Measurements from ENCODE around the gene ZNF433. TPM values are rescaled to one million over a fixed set of nuclear protein-coding genes. Genes with fewer than 3 reads are reported as not detected.

Gene ZNF433
- total RNA-seq, 1 experiment from 2014 or later: 3.1 TPM

GRCh38 chr19:11964858-11965645 is 70.4 kb downstream of the ZNF433 start, which contains the start of gene ZNF763:
TSS of gene ZNF763 (plus strand) at chr19:11965040. CDS start at chr19:11965209, 169 bp downstream.
- H2AFZ ChIP-seq: no peak within 1 kb of the TSS
- H3F3A ChIP-seq (ENCODE audit: insufficient read depth, low read depth): no peaks in the 10 kb centered on the region
- no peak within 1 kb of the TSS for H3K4me2 ChIP-seq
- H3K4me3 ChIP-seq: no peak within 1 kb of the TSS
- no peak within 1 kb of the TSS for H3K27ac ChIP-seq
- H3K79me2 ChIP-seq (ENCODE audit: low read depth): no peaks in the 10 kb centered on the region
- peaks cover 7% of the 10 kb centered on the region; the same call in 1 of the 2 replicates for H3K27me3 ChIP-seq (ENCODE audit: insufficient read depth, low read depth)
- H3K36me3 ChIP-seq (ENCODE audit: low read depth): no peaks in the 10 kb centered on the region
- no peaks in the 10 kb centered on the region for H3K4me1 ChIP-seq (replicated peaks; ENCODE audit: insufficient read depth)
- no peaks in the 10 kb centered on the region for H3K9me3 ChIP-seq (ENCODE audit: insufficient read depth, low read depth)
- POLR2A ChIA-PET (ENCODE audit: unreplicated experiment): no interaction called here
- no peaks in the 10 kb centered on the region for H3K9me2 ChIP-seq (ENCODE audit: insufficient read depth)
- TF ChIP-seq CTCF (conservative IDR thresholded peaks at IDR 0.05): no peak
- TF ChIP-seq EZH2 (IDR thresholded peaks at IDR 0.05; ENCODE audit: low read depth): no peak
- BruUV-seq (replicated peaks): TSS peak; percentile 73
- CTCF ChIA-PET: no interaction called here
- DNase-seq: peak in 1 of 2 experiments; percentile 79
- H4K20me1 ChIP-seq (ENCODE audit: insufficient read depth): no peaks in the 10 kb centered on the region
- intact Hi-C loops (cut with micrococcal nuclease; ENCODE audit: unreplicated experiment): loop anchor here (2.0 kb wide), 2 partner anchors 24 to 704 kb away; a partner anchor contains a TSS

Other genes with a start within 250 kb of the ZNF433 start
- gene ZNF491, start 237.2 kb downstream of the ZNF433 start, total RNA-seq (2021): not detected in 2 replicates
- gene ZNF440, start 221.4 kb downstream of the ZNF433 start, total RNA-seq (2021): 12.5 and 13.1 TPM in 2 replicates
- 0.83 and 1.2 TPM in 2 replicates for gene ZNF439, start 187.0 kb downstream of the ZNF433 start, total RNA-seq (2021)
- 3.3 and 4.4 TPM in 2 replicates for gene ZNF69, start 147.9 kb downstream of the ZNF433 start, total RNA-seq (2021)
- gene ZNF700, start 110.6 kb downstream of the ZNF433 start, total RNA-seq (2021): 7.6 and 7.8 TPM in 2 replicates
- gene ZNF763, start 70.6 kb downstream of the ZNF433 start, total RNA-seq (2021): 0.55 and 0.83 TPM in 2 replicates
- gene ZNF878, start 17.3 kb upstream of the ZNF433 start, total RNA-seq (2021): 0.33 and 0.46 TPM in 2 replicates
- gene ZNF844, start 29.1 kb upstream of the ZNF433 start, total RNA-seq (2021): 4.9 and 6.6 TPM in 2 replicates
- gene ZNF20, start 104.7 kb upstream of the ZNF433 start, total RNA-seq (2021): 2.9 and 8.6 TPM in 2 replicates
- gene ZNF625, start 121.1 kb upstream of the ZNF433 start, total RNA-seq (2021): 5.7 and 6.4 TPM in 2 replicates
- gene ZNF136, start 127.4 kb upstream of the ZNF433 start, total RNA-seq (2021): 5.3 and 6.2 TPM in 2 replicates

All from PC-9 (cell line).